Right renal pelvis (tissue), 4 donors: ENCODE results near the gene ACSL6. TPM values are rescaled to one million over a fixed set of nuclear protein-coding genes. Genes with fewer than 3 reads are reported as not detected.

Experiments used
- DNase-seq, 4 donors: peaks; one replicate each; pipeline ENCODE4 v3.0.0-alpha.2; 2013; ENCODE audit warnings: low read depth in 4 of 4, low spot score in 3 of 4, missing footprints in 1 of 4
- polyA plus RNA-seq, 4 donors: library from polyadenylated mRNA; unstranded; fragments of 120-200 nt; gene quantifications; one replicate each; pipeline ENCODE4 v1.2.1, GENCODE V29; 2013; ENCODE audit not compliant: insufficient read length in 4 of 4

ACSL6 gene, protein sequence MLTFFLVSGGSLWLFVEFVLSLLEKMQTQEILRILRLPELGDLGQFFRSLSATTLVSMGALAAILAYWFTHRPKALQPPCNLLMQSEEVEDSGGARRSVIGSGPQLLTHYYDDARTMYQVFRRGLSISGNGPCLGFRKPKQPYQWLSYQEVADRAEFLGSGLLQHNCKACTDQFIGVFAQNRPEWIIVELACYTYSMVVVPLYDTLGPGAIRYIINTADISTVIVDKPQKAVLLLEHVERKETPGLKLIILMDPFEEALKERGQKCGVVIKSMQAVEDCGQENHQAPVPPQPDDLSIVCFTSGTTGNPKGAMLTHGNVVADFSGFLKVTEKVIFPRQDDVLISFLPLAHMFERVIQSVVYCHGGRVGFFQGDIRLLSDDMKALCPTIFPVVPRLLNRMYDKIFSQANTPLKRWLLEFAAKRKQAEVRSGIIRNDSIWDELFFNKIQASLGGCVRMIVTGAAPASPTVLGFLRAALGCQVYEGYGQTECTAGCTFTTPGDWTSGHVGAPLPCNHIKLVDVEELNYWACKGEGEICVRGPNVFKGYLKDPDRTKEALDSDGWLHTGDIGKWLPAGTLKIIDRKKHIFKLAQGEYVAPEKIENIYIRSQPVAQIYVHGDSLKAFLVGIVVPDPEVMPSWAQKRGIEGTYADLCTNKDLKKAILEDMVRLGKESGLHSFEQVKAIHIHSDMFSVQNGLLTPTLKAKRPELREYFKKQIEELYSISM
- 1 to 10 TPM; 1.7 to 2.7 (median 1.9) TPM for polyA plus RNA-seq

DNA sequence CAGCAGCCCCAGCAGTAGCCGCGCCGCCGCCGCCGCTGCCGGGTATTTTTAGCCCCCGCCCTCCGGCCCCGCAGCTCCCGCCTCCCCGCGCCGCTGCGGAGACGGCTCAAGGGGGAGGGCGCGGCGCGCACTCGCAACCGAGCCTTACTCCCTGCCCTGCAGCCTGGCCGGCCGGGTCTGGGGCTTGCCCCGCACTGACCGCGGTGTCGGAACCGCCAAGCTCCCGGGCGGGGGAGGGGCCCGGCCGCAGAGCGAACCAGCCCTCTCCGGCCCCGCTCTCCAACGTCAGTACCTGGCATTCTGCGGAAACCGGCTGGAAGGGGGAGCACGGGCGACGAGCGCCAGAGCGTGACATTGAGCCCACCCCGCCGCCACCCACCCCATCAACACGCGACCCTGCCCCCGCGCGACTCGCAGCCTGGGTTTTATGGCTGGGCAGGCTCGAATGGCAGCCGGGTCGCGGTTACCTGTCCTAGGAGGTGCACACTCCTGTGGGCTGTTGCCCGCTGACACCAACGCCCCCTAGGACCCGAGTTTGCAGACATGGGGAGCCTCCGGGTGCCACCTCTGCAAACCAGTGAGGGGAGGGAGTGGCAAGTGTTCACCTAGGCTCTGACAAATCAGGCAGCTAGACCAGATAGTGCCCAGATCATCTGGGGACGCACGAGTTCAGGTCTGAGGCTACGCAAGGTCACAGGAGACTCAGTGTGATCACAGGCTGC lies at the start of gene ACSL6:
ACSL6 (minus strand) TSS at position 37 of the 722 bp plus-strand sequence. CDS start 105 bp downstream, outside the sequence.
- DNase-seq: no peak

DNA sequence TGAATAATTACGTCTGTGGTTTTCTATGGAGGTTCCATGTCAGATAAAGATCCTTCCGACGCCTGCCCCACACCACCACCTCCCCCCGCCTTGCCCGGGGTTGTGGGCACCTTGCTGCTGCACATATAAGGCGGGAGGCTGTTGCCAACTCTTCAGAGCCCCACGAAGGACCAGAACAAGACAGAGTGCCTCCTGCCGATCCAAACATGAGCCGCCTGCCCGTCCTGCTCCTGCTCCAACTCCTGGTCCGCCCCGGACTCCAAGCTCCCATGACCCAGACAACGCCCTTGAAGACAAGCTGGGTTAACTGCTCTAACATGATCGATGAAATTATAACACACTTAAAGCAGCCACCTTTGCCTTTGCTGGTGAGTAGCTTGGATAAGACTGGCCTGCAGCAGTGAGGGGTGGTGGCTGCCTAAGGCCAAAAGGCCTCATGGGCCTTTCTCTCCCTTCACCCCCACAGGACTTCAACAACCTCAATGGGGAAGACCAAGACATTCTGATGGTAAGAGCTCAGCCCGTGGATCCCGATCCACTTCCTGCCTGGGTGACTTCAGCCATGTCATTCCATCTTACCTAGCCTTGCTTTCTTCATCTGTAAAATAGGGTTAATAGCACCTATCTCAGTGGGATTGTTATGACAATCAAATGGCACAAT lies 49.2 kb upstream of the ACSL6 start, which contains the start of gene IL3:
IL3 (plus strand) TSS at position 155 of the 661 bp plus-strand sequence; CDS start at position 207, 52 bp downstream.
- no peak for DNase-seq

DNA sequence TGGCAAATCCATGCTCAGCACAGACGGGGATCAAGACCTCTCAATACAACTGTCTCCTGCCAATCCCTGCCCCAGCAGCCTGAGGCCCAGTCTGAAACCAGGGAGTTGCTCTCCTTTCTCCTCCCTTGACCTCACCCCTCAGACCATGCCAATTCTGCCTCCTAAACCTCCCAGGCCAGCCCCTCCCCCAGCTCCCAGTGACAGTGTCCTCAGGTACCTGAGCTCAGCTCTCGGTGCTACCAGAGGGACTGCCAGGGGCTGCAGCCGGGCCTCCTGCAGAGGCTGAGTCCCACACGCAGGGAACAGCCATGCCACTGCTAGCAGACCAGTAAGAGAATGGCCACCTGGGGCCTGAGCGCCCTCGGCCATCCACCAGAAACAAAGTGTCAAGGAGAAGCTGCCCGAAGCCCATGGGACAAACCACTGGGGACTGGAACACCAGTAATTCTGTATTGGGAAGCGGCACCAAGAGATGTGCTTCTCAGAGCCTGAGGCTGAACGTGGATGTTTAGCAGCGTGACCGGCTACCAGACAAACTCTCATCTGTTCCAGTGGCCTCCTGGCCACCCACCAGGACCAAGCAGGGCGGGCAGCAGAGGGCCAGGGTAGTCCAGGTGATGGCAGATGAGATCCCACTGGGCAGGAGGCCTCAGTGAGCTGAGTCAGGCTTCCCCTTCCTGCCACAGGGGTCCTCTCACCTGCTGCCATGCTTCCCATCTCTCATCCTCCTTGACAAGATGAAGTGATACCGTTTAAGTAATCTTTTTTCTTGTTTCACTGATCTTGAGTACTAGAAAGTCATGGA lies 48.4 kb upstream of the ACSL6 start:
- no peak for DNase-seq

DNA sequence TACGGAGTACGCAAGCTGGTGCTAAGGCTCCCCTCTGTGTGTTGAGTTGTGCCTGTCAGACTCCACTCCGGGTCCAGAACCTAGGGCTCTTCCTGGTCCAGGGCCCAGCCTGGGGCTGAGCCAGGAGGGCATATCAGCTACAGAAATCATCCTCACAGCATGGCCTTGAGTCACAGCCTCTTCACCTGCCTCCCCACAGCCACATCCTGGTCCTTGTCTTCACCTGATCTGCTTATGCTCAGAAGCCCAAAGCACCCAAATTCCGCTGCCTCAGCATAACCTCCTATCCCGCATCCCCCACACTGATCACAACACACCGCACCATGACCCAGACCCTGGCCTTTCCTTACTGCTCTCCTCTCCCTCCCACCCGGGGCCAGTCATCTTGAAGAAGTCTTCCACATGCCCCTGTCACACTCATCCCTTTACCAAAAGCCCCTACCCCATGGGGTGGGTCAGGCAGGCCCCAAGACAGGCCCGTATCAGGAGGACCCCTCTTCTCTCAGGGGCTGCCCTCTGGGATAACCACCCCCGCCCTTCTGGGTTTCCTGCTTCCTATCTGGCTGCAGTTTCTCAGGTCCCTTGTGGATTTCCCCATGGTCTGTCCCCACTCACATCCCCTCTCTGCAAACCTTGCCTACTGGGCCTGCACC lies 47.7 kb upstream of the ACSL6 start:
- no peak for DNase-seq

DNA sequence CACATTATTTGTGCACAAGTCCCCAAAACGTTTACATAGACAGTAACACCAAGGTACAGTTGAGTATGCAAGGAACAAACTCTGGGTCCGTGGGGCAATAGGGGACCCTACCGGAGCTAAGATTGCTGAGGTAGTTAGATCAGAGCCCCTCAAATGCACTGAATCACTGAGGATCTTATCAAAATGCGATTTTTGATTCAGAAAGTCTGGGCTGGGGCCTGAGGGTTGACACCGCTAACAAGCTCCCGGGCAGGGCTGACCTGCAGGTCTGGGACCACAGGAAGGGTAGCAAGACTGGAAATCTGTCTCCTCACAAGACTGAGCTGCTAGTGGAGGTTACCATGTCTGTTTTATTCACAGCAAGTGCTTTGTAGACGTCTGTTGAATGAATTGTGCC lies 47.2 kb upstream of the ACSL6 start:
- DNase-seq: no peak

DNA sequence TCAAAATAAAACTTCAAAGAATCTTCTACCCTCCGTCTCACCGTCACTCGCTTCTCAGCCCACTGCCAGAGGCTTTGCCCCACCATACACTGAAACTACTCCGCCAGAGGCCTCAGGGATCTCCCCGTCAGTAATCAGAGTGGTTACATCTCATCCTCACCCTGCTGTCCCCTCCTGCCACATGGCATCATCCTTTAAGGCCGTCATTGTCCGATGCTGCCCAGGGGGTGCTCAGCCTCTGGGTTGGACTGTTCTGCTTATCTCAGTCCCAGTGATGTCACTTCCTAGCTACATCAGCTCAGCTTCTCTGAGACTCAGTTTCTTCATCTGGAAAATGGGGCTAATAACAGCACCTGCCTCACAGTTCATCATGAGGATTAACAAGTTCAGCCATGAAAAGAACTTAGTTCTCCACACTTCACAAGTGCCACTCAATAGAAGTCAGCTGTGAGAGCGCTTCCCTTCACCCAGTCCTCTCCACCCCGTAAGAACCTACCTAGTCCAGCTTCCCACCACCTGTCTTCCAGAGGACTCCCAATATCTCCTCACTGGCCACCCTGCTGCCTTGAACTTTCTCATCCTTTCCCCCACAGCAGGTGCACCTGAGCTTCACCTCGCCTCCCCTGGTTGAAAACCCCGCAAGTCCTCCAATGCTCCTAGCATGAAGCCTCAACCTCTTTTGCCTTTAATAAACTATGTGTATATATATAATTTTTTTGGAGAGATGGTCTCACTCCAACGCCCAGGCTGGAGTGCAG lies 46.2 kb upstream of the ACSL6 start:
- DNase-seq: no peak

DNA sequence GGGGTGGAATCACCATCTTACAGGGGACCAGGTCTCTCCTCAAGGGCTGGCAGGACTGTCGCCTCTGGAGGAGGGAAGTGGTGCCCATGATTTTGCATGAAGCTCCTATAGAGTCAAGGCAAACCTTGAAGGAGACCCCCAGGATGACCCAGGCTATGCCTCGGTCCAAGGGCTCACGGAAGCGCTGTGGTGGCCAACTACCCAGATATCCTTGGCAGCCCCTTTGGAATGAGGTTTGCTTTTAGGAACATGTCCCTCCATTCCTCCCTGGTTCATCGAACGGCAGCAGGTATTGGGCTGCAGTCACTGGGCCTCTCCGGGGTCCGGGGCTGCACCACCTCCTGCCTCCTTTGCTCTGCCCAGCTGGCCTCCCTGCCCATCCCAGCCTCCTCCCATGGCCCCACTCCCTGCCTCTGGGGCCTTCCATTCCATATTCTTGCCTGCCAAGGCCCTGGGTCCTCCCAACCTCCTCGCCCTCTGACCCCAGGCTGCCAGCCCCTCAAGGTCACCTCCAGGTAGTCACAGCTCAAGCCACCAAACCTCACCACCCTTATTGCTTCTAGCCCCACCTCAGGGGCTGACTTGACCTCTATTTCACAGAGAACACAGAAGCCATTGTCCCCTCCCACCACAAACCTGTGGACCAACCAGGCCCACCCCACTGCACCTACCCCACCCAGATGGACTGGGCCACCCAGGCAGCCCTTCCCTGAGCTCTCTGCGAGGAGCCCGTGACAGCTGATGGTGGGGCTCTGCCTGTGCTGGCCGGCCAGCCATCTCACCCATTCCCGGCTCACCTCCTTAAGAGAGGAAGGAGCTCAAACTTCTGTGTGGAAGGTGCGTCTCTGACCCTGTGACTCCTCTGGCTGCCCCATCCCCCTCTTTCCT lies 45.4 kb upstream of the ACSL6 start:
- no peak for DNase-seq

DNA sequence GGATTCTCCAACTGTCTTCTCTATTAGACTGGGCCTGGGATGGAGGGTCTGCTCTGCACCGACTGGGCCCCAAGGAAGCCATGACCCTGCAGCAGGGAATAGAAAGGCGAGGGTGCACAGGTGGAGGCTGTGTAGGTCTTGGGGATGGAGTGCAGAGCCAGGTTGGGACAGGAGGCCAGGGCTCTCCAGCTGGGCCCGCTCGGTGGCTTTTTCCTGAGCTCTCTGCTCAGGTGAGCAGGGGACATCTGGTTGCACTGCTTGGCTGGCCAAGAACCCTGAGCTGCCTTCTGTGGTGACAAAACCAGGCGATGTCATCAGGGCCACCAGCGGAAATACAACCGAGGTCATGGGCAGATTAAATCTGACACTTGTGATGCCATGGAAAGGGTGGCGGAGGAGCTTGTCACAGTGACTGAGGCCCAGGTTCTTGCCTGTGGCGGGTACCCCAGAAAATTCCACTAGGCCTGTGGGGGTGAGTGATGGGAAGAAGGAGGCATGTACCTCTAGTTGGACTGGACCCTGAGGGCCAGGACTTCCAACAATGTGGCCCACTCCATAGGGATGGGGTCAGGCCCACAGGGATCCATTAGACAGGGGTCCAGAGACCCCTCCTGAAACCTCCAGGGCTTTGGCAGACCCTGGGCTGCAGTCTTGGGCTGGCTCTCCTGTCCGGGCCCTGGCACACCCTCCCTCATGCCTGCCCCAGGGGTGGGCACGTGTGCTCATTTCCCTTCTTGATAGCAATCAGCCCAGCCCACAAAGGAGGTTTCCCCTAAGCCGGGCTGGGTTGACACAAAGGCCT lies 44.6 kb upstream of the ACSL6 start:
- DNase-seq: no peak

DNA sequence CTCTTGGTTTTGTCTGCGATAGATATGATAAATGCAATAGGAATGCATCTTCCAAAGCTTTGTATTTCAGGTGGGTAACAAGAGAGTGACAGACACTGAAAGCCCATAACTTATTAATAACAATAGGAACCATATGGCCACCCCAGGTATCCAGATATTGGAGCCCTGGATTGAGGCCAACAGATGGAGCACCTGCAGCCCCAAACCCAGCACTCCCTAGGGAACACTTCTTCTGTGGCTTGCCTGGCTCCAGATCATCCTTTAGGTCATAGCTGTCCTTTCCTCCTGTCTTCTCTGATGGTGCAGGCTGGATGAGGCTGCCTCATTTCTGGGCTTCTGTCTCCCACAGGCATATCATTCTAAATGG lies 44.0 kb upstream of the ACSL6 start:
- no peak for DNase-seq

DNA sequence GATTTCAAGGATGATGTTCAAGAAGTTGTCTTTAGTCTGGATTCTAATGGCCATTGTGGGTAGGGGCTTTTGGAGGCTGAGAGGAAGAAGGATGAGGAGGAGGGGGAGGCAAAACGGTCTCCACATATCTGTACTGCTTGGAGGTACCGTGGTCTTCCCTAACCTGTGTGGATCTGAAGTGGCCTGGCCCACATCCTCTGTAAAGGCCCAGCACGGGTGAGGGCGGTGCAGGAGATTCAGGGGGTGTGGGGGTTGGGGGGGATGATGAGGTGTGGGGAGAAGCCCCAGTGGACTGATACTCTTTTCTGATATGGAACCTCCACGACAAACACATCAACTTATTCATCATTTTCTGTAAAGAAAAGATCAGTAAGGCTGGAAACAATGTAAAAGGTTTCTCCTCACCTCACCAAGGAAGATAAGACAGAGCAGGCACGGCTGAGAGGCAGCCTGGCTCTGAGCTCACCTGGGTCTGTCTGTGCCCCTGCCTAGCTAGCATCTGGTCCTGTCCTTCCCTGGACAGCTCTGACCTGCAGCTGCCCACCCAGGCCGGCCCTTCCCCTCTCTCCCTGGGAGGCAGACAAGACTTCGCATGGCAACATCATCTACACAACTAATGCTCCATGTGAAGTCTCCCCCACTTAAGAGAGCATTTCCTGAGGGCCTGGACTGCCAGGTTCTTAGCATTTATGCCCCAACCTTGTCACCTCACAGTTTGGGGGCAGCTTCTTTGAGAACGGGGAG lies 43.4 kb upstream of the ACSL6 start:
- no peak for DNase-seq

DNA sequence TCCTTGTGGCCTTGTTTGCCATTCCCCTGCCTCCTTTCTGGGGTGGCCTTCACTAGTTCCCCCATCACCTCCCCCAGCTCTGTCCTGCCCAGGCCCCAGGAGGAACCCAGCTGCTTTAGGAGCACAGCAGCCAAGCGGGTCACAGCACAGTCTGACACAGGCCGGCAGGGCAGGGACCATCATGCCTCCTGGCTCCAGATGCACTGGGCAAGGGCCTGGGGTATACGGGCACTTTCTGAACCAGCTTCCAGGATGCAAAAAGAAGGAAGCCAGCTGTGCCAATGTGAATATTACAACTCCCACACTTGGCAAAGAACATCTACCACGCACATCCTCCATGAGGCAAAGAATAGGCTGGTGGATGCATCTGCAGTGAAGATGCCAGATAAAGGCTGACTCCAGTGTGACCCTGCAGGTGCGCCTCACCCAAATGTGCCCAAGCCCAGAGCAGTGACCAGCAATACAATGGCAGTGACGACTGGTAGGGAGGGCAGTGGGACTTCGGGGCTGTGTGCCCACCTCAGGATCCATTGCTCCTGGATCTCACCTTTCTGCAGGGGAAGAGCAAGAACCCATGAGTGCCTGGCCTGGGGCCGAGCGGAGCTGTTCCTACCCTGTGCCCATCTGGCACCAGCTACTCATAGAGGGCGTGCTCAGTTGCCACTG lies 42.7 kb upstream of the ACSL6 start:
- no peak for DNase-seq

DNA sequence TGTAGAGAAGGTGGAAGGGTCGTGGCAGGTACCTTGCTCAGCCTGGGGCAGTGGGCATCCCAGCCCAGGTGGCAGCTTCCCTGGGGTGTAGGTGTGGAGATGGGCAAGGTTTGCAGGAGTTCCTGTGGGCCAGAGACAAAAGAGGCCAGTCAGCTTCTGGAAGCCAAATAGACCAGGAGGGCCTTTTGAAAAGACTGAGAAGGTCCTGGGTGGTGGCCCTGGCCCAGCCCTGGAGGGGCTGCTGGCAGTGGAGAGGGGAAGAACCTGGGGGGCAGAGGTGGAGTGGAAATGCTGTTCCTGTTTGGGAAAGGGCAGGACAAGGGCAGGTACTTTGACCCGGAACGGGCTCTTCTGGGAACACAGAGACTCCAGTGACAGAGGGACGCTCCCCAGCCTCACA lies 42.0 kb upstream of the ACSL6 start:
- DNase-seq: no peak

DNA sequence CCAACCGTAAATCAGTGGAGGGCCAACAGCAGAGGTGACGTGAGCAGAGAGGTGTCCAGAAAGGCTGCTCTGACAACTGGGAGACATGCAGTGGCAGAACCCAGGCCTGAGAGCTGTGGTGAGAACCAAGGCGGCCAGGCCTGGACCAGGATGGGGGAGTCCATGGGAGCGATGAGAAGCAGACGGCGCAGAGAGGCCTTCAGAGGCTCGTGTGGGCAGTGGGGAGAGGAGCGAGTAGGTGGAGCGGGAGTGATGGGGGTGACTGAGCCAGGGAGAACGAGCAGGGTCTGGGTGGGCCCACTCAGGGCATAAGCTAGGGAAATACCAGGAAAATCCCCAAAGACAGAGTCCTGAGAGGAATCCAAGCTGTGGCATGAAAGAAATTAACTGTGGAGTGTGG lies 41.1 kb upstream of the ACSL6 start:
- no peak for DNase-seq

DNA sequence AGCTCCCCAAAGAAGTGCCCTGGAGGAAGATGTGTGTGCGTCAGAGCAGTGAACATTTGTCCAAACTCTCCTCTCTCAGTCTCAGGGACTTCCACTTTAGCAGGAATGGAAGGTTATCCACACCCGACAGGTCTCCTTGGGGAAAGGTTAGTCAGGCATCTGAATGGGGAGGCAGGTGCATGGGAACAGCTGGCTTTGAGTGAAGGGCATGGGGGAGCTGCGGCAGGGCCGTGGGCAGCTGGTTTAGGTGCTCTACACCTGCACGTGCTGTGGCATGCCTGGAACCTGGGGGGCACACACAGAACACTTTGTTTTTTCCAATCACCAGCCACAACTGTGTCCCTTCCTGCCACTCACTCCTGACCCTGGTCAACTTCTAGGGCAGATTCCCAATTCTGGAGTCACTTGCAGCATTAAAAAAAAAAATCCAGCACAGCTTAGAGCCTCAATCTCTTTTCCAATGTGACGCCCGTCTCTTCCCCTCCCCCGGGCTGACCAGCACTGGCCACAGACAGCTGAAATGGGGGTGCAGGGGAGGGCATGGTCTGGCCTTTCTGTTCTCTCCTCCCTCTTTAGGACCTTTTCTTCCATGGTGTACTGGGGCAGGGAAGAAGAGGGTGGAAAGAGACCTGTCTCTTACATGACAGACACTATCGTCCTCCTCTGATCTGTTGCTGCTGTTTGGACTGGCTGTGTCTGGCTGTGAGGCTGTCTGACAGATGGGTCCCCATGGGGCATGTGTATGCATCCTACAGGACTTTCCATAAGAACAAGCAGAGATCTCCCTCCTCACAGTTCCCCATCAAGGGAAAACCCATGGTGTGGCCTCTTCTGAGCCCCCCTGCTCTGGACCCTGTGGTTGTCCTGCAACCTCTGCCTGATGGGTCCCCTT lies 39.4 kb upstream of the ACSL6 start:
- no peak for DNase-seq

DNA sequence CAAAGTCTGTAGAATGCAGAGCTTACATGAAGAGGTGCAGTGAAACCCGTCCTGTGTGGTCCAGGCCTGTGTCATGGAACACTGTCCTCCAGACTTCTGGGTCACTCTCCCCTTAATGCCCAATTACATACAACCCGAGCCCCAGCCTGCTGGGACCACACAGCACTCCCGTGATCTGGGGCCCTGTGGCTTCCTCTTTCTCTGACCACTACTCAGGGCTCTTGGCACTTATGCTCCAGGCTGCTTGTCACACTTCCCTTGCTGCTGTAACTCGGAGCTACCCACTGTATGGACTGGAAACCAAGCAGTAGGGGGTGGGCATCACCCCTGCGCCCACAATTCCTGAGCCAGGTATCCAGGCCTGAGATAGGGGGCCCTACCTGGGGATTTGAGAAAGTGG lies 38.7 kb upstream of the ACSL6 start:
- DNase-seq: no peak
